GM18508 (cell line): ENCODE results near the gene SMIM26.
A peak's percentile ranks its signal among the peaks of the same experiment; 100 is the strongest.

Source experiments
- ATAC-seq: cut with Tn5 transposase; IDR thresholded peaks from one replicate; pipeline ENCODE4 v1.9.1; 2021; ENCODE audit warnings: moderate number of reproducible peaks; ENCODE audit not compliant: insufficient read depth, unreplicated experiment

Gene SMIM26

GRCh38 chr20:18578581-18578980, 11.3 kb downstream of the SMIM26 start:
- ATAC-seq: no peak

- ATAC-seq: no peak
Measured at GRCh38 chr20:18580012-18580411, 12.8 kb downstream of the SMIM26 start.

GRCh38 chr20:18585134-18585533, 17.9 kb downstream of the SMIM26 start:
- ATAC-seq: no peak

- ATAC-seq: peak; percentile 69
Measured at GRCh38 chr20:18587665-18588573, 20.7 kb downstream of the SMIM26 start, which contains the start of gene DTD1. DTD1 (plus strand) TSS chr20:18588054; CDS start chr20:18588073, 19 bp downstream.

GRCh38 chr20:18588574-18588933, 21.3 kb downstream of the SMIM26 start:
- ATAC-seq: peak; percentile 4

GRCh38 chr20:18589941-18590674, 22.9 kb downstream of the SMIM26 start:
- no peak for ATAC-seq

GRCh38 chr20:18596270-18596669, 29.0 kb downstream of the SMIM26 start:
- no peak for ATAC-seq

GRCh38 chr20:18609741-18610140, 42.5 kb downstream of the SMIM26 start:
- ATAC-seq: no peak

- ATAC-seq: no peak
Measured at GRCh38 chr20:18611492-18611891, 44.3 kb downstream of the SMIM26 start.

GRCh38 chr20:18613553-18613952, 46.3 kb downstream of the SMIM26 start:
- no peak for ATAC-seq

GRCh38 chr20:18614244-18614643, 47.0 kb downstream of the SMIM26 start:
- no peak for ATAC-seq

- ATAC-seq: no peak
Measured at GRCh38 chr20:18615020-18615650, 47.9 kb downstream of the SMIM26 start.
